Bone marrow (tissue), 2 donors: Measurements from ENCODE around the gene ADGRG1.
"Not testable (repeated sequence)": the region's sequence is repeated elsewhere in the genome, so short reads cannot be mapped to it uniquely, and the experiment has no call there.

Experiments used
- DNase-seq, 2 donors: peaks; one replicate each; lab custom pipeline; 2025; lab: John Stamatoyannopoulos, UW

Gene ADGRG1

GRCh38 chr16:57628008-57628781, at the start of gene ADGRG1:
ADGRG1 (plus strand) TSS chr16:57628630; CDS start chr16:57650288, 21,658 bp downstream.
- DNase-seq = peak; percentile 18 to 98

DNA sequence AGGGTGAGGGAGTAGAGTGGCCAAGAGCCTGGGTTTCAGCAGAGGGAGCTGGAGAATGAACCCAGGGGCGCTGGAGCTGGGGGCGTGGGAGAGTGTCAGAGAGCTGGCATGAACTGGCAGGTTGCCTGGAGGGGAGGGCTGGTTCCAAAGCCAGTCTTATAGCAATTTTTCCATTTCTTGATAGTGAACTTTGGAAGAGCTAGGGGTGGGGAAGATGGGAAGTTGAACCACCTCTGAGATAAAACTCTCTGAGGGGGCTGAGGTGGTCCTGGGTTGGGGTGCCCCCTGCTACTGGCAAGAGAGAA, 49.1 kb upstream of the ADGRG1 start:
- no peak for DNase-seq

GRCh38 chr16:57585051-57585687, 43.3 kb upstream of the ADGRG1 start:
- DNase-seq = no peak

DNA sequence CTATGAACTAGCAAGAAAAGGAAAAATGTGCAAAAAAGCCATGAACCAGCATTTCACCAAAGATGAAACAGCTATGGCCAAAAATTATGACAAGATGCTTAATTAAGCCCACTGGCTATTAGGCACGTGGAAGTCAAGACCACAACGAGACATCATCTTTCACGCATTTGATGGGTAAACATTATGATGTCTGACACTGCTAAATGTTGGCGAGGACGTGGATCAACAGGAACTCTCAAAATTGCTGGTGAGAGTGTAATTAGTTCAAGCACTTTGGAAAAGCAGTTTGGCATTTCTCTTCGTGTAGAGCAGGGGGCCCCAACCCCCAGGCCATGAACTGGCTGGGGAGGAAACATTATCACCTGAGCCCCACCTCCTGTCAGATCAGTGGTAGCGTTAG, 39.6 kb upstream of the ADGRG1 start:
- no peak for DNase-seq

DNA sequence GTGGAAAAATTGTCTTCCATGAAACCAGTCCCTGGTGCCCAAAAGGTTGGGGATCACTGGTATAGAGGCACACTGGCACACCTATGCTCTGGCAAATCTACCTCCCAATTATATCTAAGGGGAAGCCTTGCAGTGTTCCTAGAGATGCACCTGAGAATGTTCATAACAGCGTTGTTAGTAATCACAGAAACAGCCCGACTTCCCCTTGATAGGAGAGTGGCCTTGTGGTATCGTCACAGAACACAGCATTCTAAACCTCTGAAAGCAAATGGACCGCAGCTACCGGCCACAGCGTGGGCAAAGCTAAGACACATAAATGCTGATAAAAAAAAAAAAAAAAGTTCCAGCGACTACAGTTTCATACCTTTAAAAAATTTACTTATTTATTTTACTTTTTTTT, 39.1 kb upstream of the ADGRG1 start:
- no peak for DNase-seq

- peak in 1 of 2 donors; percentile 56 for DNase-seq
Observed at GRCh38 chr16:57590654-57591085, 37.8 kb upstream of the ADGRG1 start.

- DNase-seq = peak; percentile 48 to 58
Observed at GRCh38 chr16:57591086-57591869, 37.2 kb upstream of the ADGRG1 start.

DNA sequence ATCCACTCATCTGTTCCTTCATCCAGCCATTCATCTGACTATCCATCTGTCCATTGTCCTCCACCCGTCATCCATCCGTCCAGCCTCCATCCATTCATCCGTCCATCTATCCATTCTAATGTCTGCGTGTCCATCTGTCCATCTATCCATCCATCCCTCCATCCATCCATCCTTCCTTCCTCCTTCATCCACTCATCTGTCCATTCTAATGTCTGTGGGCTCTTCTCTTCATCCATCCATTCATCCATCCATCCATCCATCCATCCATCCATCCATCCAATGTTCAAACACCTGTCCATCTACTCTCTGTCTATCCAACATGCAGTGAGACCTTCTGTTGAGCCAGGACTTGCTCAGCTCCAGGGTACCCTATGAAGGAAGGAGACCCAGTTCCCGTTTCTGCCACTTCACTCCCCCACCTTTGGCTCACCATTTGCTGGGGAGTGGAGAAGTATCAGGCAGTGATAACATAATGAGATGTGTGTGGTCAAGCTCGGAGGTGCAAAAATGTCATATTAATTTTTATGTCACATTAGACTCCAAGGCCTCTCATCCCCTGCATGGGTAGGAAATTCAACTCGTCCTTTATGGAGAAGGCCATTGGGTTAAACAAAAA, 36.5 kb upstream of the ADGRG1 start:
- no peak for DNase-seq

GRCh38 chr16:57592591-57593003, 35.8 kb upstream of the ADGRG1 start:
- peak in 1 of 2 donors; percentile 94 for DNase-seq

DNA sequence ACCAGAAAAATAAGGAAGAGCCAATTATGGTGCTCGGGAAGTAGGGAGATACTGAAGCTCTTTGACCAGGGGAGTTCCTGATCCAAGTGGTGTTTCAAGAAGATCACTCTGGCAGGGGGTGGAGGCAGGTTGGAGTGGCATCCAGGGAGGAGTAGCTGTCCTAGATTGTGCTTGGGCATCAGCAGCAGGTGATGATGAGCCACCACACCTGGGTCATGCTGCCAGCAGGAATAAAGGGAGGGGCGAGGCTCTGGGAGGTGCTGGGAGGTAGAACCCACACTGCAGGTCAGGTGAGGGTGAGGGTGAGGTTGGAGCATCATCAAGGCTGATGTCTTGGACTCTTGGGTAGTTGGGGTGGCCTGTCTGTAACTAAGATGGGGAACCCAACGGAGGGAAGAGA, 35.4 kb upstream of the ADGRG1 start:
- no peak for DNase-seq

GRCh38 chr16:57593990-57594389, 34.4 kb upstream of the ADGRG1 start:
- no peak for DNase-seq

DNA sequence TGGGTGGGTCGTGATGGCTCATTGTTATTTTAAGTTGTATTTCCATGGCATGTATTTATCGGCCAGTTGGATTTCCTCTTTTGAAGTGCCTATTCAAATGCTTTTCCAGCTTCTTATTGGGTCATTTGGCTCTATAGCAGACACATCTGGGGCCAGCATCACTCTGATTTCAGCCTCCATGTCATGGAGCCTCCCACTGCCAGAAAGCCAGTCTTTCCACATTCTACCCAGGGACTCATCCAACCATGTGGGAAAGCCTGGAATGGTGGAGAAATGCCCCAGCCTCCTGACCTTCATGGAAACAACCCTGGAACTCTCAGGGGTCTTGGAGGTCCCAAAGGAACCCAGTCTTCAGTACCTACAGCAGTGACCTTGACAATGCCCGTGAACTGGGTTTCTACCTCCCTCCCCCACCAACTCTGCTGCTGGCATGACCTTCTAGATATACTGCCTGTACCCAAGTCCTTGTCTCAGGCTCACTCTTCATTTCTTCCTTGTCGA, 33.8 kb upstream of the ADGRG1 start:
- no peak for DNase-seq

- DNase-seq = not testable (repeated sequence)
Observed at GRCh38 chr16:57596234-57596633, 32.2 kb upstream of the ADGRG1 start.

- DNase-seq = no peak
Observed at GRCh38 chr16:57598437-57598836, 30.0 kb upstream of the ADGRG1 start.

GRCh38 chr16:57600048-57600835, 28.2 kb upstream of the ADGRG1 start:
- DNase-seq = no peak

- DNase-seq = no peak
Observed at GRCh38 chr16:57600952-57601580, 27.4 kb upstream of the ADGRG1 start.

GRCh38 chr16:57601801-57602478, 26.5 kb upstream of the ADGRG1 start:
- DNase-seq = peak in 1 of 2 donors; percentile 34

- no peak for DNase-seq
Observed at GRCh38 chr16:57603115-57604024, 25.1 kb upstream of the ADGRG1 start.

- no peak for DNase-seq
Observed at GRCh38 chr16:57604177-57604576, 24.3 kb upstream of the ADGRG1 start.
